ENCODE measurements around the gene TRMU.
"Not testable (repeated sequence)": the region's sequence is repeated elsewhere in the genome, so short reads cannot be mapped to it uniquely, and the experiment has no call there.

TRMU gene

DNA sequence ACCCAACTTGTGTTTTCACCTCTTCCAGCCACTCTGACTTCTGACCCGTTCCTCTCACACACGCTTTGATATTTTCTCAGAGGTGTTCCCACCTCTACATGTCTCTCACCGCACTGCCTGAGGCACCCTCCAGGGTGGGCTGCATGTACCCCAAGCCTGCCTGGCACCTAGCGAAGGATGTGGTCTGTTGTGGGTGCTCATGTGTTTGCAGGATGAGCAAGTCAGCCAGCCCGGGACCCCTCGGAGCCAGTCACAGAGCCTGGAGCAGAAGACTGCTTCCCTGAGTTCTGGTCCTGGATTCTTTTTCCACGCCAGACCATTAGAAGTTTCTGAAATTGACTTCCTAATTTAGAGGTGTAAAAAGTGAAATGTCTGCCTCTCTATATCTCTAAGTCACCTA lies 35.0 kb upstream of the TRMU start:
- DNase-seq (ENCODE audit: low spot score): no peak

GRCh38 chr22:46303347-46303965 lies 32.1 kb upstream of the TRMU start:
- DNase-seq (ENCODE audit: low spot score): no peak

DNA sequence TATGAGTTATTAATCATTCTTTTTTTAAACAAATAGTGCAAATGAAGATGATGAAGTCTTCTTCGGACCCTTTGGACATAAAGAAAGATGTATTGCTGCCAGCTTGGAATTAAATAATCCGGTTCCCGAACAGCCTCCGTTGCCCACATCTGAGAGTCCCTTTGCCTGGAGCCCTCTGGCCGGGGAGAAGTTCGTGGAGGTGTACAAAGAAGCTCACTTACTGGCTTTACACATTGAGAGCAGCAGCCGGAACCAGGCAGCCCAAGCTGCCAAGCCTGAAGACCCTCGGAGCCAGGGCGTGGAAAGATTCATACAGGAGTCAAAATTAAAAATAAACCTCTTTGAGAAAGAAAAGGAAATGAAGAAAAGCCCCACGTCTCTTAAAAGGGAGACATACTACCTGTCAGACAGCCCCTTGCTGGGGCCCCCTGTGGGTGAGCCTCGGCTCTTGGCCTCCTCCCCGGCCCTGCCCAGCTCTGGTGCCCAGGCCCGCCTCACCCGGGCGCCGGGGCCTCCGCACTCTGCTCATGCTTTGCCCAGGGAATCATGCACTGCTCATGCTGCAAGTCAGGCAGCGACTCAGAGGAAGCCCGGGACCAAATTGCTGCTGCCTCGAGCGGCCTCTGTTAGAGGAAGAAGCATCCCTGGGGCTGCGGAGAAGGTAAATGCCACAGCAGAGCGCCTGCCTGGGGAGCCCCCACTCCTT lies 27.1 kb upstream of the TRMU start:
- DNase-seq (ENCODE audit: low spot score): no peak

DNA sequence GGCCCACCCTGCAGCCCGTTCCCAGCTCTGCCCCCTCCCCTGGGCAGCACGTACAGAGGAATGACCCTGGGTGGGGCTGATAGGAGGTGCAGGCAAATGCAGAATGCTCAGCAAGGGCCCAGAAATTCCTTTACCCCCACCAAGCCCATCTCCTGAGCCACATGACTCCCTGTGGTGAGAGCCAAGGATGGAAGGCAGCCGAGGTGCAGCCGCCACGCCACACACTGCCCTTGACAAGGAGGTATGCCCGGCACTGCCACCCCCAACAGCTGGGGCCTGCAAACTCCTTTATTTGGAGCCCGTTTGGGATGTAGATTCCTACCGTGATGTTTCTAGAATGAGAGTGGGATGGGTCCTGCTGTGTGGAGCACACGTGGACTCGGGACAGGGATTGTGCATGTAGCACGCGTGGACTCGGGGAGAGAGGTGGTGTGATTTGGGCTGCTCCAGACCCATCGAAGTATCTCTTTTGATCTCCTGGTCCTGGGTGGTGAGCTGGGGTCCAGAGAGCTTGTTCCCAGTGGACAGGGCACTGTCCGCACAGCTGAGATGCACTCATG lies 25.9 kb upstream of the TRMU start:
- DNase-seq (ENCODE audit: low spot score): no peak

GRCh38 chr22:46312056-46312455 lies 23.5 kb upstream of the TRMU start:
- no peak for DNase-seq (ENCODE audit: low spot score)

DNA sequence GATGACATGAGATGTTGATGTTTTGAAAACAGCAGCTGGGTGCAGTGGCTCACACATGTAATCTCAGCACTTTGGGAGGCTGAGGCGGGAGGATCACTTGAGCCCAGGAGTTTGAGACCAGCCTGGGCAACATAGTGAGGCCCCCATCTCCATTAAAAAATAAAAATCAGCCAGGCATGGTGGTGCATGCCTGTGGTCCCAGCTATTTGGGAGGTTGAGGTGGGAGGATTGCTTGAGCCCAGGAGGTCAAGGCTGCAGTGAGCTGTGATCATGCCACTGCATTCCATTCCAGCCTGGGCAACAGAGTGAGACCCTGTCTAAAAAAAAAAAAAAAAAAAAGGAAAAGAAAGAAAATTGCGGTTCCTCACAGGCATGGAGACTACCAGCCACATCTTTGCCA lies 22.7 kb upstream of the TRMU start:
- DNase-seq (ENCODE audit: low spot score): not testable (repeated sequence)

DNA sequence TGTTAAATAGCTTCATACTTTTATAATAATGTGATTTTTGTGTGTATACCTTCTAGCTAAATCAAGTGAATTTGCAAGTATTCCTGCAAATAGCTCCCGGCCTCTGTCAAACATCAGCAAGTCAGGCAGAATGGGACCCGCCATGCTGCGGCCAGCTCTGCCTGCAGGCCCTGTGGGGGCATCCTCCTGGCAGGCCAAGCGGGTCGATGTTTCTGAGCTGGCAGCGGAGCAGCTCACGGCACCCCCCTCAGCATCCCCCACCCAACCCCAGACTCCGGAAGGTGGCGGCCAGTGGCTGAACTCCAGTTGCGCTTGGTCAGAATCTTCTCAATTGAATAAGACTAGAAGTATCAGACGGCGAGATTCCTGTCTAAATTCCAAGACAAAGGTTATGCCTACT lies 19.5 kb upstream of the TRMU start:
- no peak for DNase-seq (ENCODE audit: low spot score)

- DNase-seq (ENCODE audit: low spot score): no peak
These were observed 17.9 kb upstream of the TRMU start for GRCh38 chr22:46317646-46318045.

DNA sequence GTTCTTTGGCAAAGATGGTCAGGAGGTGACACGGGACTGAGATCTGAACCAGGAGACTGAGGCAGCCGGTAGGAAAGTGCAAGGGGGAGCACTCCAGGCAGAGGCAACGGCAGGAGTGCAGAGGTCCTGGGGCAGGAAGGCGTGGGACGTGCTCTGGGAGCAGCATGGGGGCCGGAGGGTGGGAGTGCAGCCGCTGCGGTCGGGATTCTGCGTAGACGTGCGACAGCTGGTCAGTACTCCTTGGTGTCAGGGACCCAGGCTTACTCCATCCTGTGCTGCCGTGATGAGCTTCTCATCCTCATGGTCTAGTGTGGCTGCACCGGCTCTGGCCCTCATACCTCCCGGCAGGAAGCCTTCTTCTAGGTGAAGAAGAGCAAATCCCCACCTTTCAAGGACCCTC lies 16.9 kb upstream of the TRMU start:
- DNase-seq (ENCODE audit: low spot score): no peak

- DNase-seq (ENCODE audit: low spot score): no peak
These were observed 16.2 kb upstream of the TRMU start for GRCh38 chr22:46319319-46319718.

DNA sequence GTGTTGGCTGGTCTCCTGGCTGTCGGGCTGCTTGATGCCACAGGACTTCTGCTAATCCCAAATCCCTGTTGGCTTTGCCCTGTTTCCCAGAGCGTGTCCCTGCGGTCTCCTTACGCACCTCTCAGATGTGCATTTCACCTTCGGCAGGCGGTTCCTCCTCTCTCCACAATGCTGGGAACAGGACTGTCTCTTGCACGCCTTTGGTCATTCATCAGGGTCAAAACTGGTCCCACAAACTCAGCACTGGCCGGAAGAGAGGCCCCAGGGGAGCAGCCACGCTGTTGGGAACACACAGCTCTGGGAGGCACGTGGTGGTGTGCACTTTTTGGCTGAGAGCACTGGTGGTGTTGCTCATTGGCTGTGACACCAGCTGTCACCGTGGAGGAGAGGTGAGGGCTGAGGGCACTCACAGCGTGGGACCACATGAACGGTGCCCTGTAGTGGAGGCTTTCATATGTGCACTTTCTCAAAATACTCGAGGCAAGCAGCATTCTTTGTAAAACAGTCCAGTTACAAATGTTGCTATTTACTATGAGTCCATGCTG lies 15.3 kb upstream of the TRMU start:
- DNase-seq (ENCODE audit: low spot score): no peak

- no peak for DNase-seq (ENCODE audit: low spot score)
These were observed 14.7 kb upstream of the TRMU start for GRCh38 chr22:46320716-46321386.

DNA sequence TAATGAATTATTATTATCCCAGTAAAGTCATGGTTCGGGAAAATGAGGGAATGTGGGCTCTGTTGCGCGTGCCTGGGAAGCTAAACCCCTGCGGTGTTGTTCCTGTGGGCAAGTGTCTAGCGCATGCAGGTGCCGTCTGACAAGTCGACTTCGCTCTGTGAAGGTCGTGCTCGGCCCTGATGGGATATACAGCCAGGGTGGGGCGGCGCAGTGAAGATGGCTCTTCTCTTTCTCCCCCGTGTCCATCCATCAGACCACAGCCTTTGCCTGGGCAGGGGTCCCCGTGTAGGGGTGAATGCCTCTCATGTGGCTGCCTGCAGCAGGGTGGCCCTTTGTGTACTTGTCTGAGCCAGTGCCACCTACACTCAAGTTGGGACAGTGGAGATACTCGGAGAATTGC lies 12.8 kb upstream of the TRMU start:
- no peak for DNase-seq (ENCODE audit: low spot score)

GRCh38 chr22:46323162-46323561 lies 12.4 kb upstream of the TRMU start:
- DNase-seq (ENCODE audit: low spot score): no peak

- DNase-seq (ENCODE audit: low spot score): no peak
These were observed 9.3 kb upstream of the TRMU start for GRCh38 chr22:46326066-46326680.

DNA sequence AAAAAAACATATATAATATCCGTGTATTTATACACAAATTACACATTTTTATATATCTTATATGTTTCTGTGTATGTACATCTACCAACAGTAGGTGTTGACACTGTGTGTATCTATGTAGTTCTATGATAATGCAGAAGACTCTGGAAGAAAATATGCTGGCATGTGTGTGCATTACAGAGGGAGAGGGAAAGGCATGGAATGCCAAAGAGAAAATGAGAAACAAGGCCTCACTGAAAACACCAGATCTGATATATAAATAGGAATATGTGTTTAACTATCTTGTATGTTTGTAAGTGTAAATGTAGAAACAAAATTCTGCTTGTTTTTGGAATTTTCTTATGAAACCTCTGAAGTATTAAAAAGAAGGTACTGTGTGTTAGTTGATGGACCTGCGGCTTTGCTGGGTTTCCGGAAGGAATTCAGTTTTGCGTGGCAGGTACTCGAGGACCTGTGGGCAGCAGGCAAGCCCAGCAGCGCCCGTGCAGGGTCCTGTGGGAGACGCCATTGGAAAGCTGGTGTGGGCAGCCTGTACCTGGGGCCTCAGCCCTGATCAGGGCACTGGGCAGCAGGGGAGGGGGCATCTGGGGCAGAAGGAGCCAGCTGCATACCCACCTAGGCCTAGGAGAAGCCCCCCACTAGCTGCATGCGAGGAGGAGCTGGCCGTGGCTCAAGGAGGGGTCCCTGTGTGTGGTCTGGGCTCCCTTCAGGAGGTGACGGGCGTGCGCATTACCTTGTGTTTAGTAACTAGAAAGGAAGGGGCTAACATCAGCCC lies 7.6 kb upstream of the TRMU start:
- DNase-seq (ENCODE audit: low spot score): no peak

- DNase-seq (ENCODE audit: low spot score): no peak
These were observed 6.7 kb upstream of the TRMU start for GRCh38 chr22:46328797-46329196.

GRCh38 chr22:46329616-46330015 lies 5.9 kb upstream of the TRMU start:
- no peak for DNase-seq (ENCODE audit: low spot score)

- no peak for DNase-seq (ENCODE audit: low spot score)
These were observed 5.1 kb upstream of the TRMU start for GRCh38 chr22:46330426-46330825.

DNA sequence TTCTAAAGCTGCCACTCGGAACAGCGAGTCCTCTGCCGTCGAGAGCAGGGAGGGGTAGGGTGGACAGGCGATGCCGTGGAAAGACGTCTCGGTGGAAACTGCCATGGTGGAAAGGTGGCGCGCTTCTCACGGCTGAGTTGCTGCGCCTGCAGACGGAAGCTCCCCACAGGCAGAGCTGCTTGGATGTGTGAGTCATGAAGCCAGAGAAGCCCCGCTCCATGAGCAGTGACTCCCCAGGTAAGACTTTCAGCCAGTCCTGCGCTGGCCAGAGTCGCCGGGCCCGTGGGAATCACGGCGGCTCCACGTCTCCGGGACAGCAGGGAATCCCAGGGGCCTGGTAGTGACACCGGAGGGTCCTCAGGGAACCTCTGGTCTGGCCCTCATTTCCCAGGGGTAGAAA lies 4.0 kb upstream of the TRMU start:
- DNase-seq (ENCODE audit: low spot score): no peak

Measured in NAMALWA (cell line).